Smooth muscle cell (in vitro differentiated cells): Measurements from ENCODE around the gene GOT1. TPM values are rescaled to one million over a fixed set of nuclear protein-coding genes. Genes with fewer than 3 reads are reported as not detected.

Source experiments
- DNase-seq: peaks from one replicate; lab custom pipeline; 2025; ENCODE audit not compliant: unreplicated experiment; lab: John Stamatoyannopoulos, UW
- H2AFZ ChIP-seq: fragments of 200-600 bp; sonication (generic); 2 replicates; pipeline ENCODE4 v1.6.0; 2016; ENCODE audit warnings: antibody characterized with exemption, low read depth, mild to moderate bottlenecking
- H3F3A ChIP-seq: fragments of 200-600 bp; sonication (generic); 2 replicates; pipeline ENCODE4 v1.6.0; 2017; ENCODE audit warnings: antibody characterized with exemption, low read depth
- H3K27ac ChIP-seq: fragments of 200-600 bp; sonication (generic); 2 replicates; pipeline ENCODE4 v1.5.1; 2016; ENCODE audit warnings: low read depth, mild to moderate bottlenecking
- H3K27me3 ChIP-seq: fragments of 200-600 bp; sonication (generic); 2 replicates; pipeline ENCODE4 v1.6.1; 2016; ENCODE audit warnings: low read depth, mild to moderate bottlenecking
- H3K36me3 ChIP-seq: fragments of 200-600 bp; sonication (generic); 2 replicates; pipeline ENCODE4 v1.5.1; 2016; ENCODE audit warnings: low read depth
- H3K4me1 ChIP-seq: fragments of 200-600 bp; sonication (generic); 2 replicates; pipeline ENCODE4 v1.5.1; 2016; ENCODE audit warnings: low read depth
- H3K4me2 ChIP-seq: fragments of 200-600 bp; sonication (generic); 2 replicates; pipeline ENCODE4 v1.6.0; 2016; ENCODE audit warnings: mild to moderate bottlenecking
- H3K4me3 ChIP-seq: fragments of 200-600 bp; sonication (generic); 2 replicates; pipeline ENCODE4 v1.5.1; 2016; ENCODE audit warnings: mild to moderate bottlenecking
- H3K79me2 ChIP-seq: fragments of 200-600 bp; sonication (generic); 2 replicates; pipeline ENCODE4 v1.6.0; 2016; ENCODE audit warnings: low read depth, mild to moderate bottlenecking
- H3K9ac ChIP-seq: fragments of 200-600 bp; sonication (generic); 2 replicates; pipeline ENCODE4 v1.6.0; 2016; ENCODE audit warnings: low read depth
- H3K9me3 ChIP-seq: fragments of 200-600 bp; sonication (generic); replicated peaks from 2 replicates; pipeline ENCODE4 v1.5.1; 2016; ENCODE audit warnings: low read depth
- H4K20me1 ChIP-seq: fragments of 200-600 bp; sonication (generic); 2 replicates; pipeline ENCODE4 v1.6.0; 2016; ENCODE audit warnings: low read depth
- CTCF ChIP-seq: fragments of 200-600 bp; sonication (generic); IDR thresholded peaks from 2 replicates; pipeline ENCODE4 v1.5.1; 2017; ENCODE audit warnings: borderline replicate concordance, mild to moderate bottlenecking, antibody characterized with exemption; ENCODE audit not compliant: insufficient read depth, poor library complexity, severe bottlenecking
- WGBS: methylation state at CpG from one replicate; pipeline ENCODE4 v1.1.7; 2016; ENCODE audit warnings: low lambda C conversion rate; 5-methylcytosine and 5-hydroxymethylcytosine counted together
- polyA plus RNA-seq: library from polyadenylated mRNA; unstranded; fragments of >200 nt; fragmentation: Nextera tagmentation; extraction: Ambion mirVana; gene quantifications from 2 replicates; pipeline ENCODE4 v1.2.1, GENCODE V29; 2016
- total RNA-seq: library from RNA; depleted of rRNA; stranded (reverse); fragments of >200 nt; gene quantifications from 2 replicates; pipeline ENCODE4 v1.2.3, GENCODE V29; 2014

GOT1 gene
- total and polyA plus RNA-seq, 2 experiments from 2014 or later, result 34.7 to 44.4 TPM

- Histone ChIP-seq H3K27me3 (no peaks in the 10 kb centered on the region), H3K79me2 (peaks cover 13% of the 10 kb centered on the region), H3K36me3 (peaks cover 10% of the 10 kb centered on the region), H3K9ac (no peak overlapping the region), H3K4me1 (no peaks in the 10 kb centered on the region), H3K9me3 (no peaks in the 10 kb centered on the region), H3K27ac (no peak overlapping the region), H3F3A (no peaks in the 10 kb centered on the region), H2AFZ (no peak overlapping the region), H4K20me1 (peaks cover 9% of the 10 kb centered on the region), H3K4me2 (no peak overlapping the region), H3K4me3 (no peak overlapping the region)
- DNase-seq, result no peak
- TF ChIP-seq CTCF, result no peak
- 96% methylated on average over 5 of the region's 5 CpGs for WGBS
These were observed 7.8 kb downstream of the GOT1 start for GRCh38 chr10:99422529-99423096.

GRCh38 chr10:99421233-99421739 is 9.1 kb downstream of the GOT1 start:
- 96% methylated on average over 3 of the region's 3 CpGs for WGBS
- H3K4me1 ChIP-seq, result no peaks in the 10 kb centered on the region
- no peaks in the 10 kb centered on the region for H3F3A ChIP-seq
- H3K9me3 ChIP-seq, result no peaks in the 10 kb centered on the region
- no peak overlapping the region for H3K4me2 ChIP-seq
- DNase-seq, result no peak
- no peak overlapping the region for H2AFZ ChIP-seq
- H3K36me3 ChIP-seq, result peaks cover 10% of the 10 kb centered on the region
- no peak overlapping the region for H3K9ac ChIP-seq
- peaks cover 11% of the 10 kb centered on the region for H3K79me2 ChIP-seq
- peaks cover 7% of the 10 kb centered on the region for H4K20me1 ChIP-seq
- no peak overlapping the region for H3K27ac ChIP-seq
- TF ChIP-seq CTCF, result no peak
- no peak overlapping the region for H3K4me3 ChIP-seq
- H3K27me3 ChIP-seq, result no peaks in the 10 kb centered on the region

- TF ChIP-seq CTCF, result no peak
- Histone ChIP-seq H3K27ac (no peak overlapping the region), H3F3A (no peaks in the 10 kb centered on the region), H3K4me3 (no peak overlapping the region), H3K9me3 (no peaks in the 10 kb centered on the region), H3K27me3 (no peaks in the 10 kb centered on the region), H2AFZ (no peak overlapping the region), H3K79me2 (peaks cover 11% of the 10 kb centered on the region), H3K9ac (no peak overlapping the region), H3K4me1 (no peaks in the 10 kb centered on the region), H3K4me2 (no peak overlapping the region), H4K20me1 (peaks cover 3% of the 10 kb centered on the region), H3K36me3 (peaks cover 10% of the 10 kb centered on the region)
- 100% methylated on average over 2 of the region's 2 CpGs for WGBS
- DNase-seq, result no peak
These were observed 10.7 kb downstream of the GOT1 start for GRCh38 chr10:99419688-99420087.
